ENCODE measurements around the gene FAM118B. TPM values are rescaled to one million over a fixed set of nuclear protein-coding genes. Genes with fewer than 3 reads are reported as not detected.

The FAM118B gene
- total RNA-seq, result 12.3 and 14.7 TPM in 2 replicates

GRCh38 chr11:126211236-126212088, at the start of gene FAM118B, which contains the start of gene RPUSD4:
TSS of gene FAM118B (plus strand) at chr11:126211782. CDS start at chr11:126235002, 23,220 bp downstream.
TSS of gene RPUSD4 (minus strand) at chr11:126211650. CDS start at chr11:126211638, 12 bp downstream.

GRCh38 chr11:126268708-126269579, 57.4 kb downstream of the FAM118B start, which contains the start of the genes FOXRED1 and SRPRA:
TSS of gene FOXRED1 (plus strand) at chr11:126269154. CDS start at chr11:126269207, 53 bp downstream.
TSS of gene SRPRA (minus strand) at chr11:126268895. CDS start at chr11:126268804, 91 bp downstream.

GRCh38 chr11:126282736-126283591, 71.4 kb downstream of the FAM118B start, which contains the start of gene TIRAP:
TSS of gene TIRAP (plus strand) at chr11:126283093. CDS start at chr11:126290895, 7,802 bp downstream.

GRCh38 chr11:126303623-126304456, 92.3 kb downstream of the FAM118B start, which contains the start of gene DCPS:
TSS of gene DCPS (plus strand) at chr11:126304060. CDS start at chr11:126304081, 21 bp downstream.

Other genes with a start within 250 kb of the FAM118B start
- 17.8 and 22.9 TPM in 2 replicates for gene CDON, start 148.9 kb upstream of the FAM118B start, total RNA-seq
- 17.9 and 19.1 TPM in 2 replicates for gene RPUSD4, start 132 bp upstream of the FAM118B start, total RNA-seq
- 70.4 and 76.1 TPM in 2 replicates for gene SRPRA, start 57.1 kb downstream of the FAM118B start, total RNA-seq
- 7.4 and 7.6 TPM in 2 replicates for gene FOXRED1, start 57.4 kb downstream of the FAM118B start, total RNA-seq
- gene TIRAP, start 71.3 kb downstream of the FAM118B start, total RNA-seq, result 7.4 and 10.5 TPM in 2 replicates
- gene DCPS, start 92.3 kb downstream of the FAM118B start, total RNA-seq, result 14.5 and 17.9 TPM in 2 replicates
- gene ST3GAL4, start 143.9 kb downstream of the FAM118B start, total RNA-seq, result 57.2 and 60.3 TPM in 2 replicates